HCT116 (cell line): Measurements from ENCODE around the gene TRIM26. TPM values are rescaled to one million over a fixed set of nuclear protein-coding genes. Genes with fewer than 3 reads are reported as not detected.

Experiments
- ATAC-seq: fragments of 200-7000 bp; cut with Tn5 transposase; 2 replicates; pipeline ENCODE4 v1.9.1; 2020; ENCODE audit warnings: mild to moderate bottlenecking, moderate library complexity
- BruUV-seq: library from RNA; stranded (reverse); fragments of 400-500 nt; replicated peaks from 2 replicates; lab custom pipeline; 2021; lab: Mats Ljungman, UMichigan
- CTCF ChIA-PET: fragments of 300-600 bp; sonication (Branson Sonifier 250); formaldehyde crosslinking; loops from one replicate; lab custom pipeline; 2021; ENCODE audit warnings: antibody characterized with exemption; lab: Charles Lee
- POLR2A ChIA-PET: fragments of 300-600, 350-600 bp; sonication (Branson Sonifier 250); formaldehyde crosslinking; loops from one replicate; lab custom pipeline; 2021; ENCODE audit warnings: antibody characterized with exemption; lab: Charles Lee
- RAD21 ChIA-PET, 2 experiments: fragments of 300-600 bp; sonication (Branson Sonifier 250); formaldehyde crosslinking; loops; one replicate each; lab custom pipeline; 2023; ENCODE audit warnings: low total read pairs in 2 of 2; ENCODE audit not compliant: uncharacterized antibody in 2 of 2, unreplicated experiment in 2 of 2, low non-redundant PET in 1 of 2; lab: Charles Lee
- DNase-seq: peaks from one replicate; pipeline ENCODE4 v3.0.0-alpha.2; 2010; ENCODE audit warnings: low read depth, low spot score
- H2AFZ ChIP-seq: fragments of 200-600 bp; shearing (Covaris generic), sonication (generic); 2 replicates; pipeline ENCODE4 v1.6.1; 2017; ENCODE audit warnings: low read depth, mixed run types, mixed read lengths, antibody characterized with exemption, low read length; ENCODE audit not compliant: poor library complexity, severe bottlenecking
- H3K27ac ChIP-seq: 2 replicates; pipeline ENCODE4 v1.5.1; 2012; ENCODE audit warnings: low read depth, low read length
- H3K27me3 ChIP-seq: fragments of 200-600 bp; sonication (generic); 2 replicates; pipeline ENCODE4 v1.6.1; 2016; ENCODE audit warnings: mixed run types, low read length, mixed read lengths; ENCODE audit not compliant: insufficient read depth
- H3K36me3 ChIP-seq, 2 experiments: fragments of 200-500 bp in 1 of 2; fragments of 200-600 bp in 1 of 2; sonication (Bioruptor generic) in 1 of 2; sonication (generic) in 1 of 2; 2 replicates each; pipeline versions ENCODE4 v1.5.1 to v1.6.1; 2014 to 2016; ENCODE audit warnings: low read length in 2 of 2, inconsistent platforms in 1 of 2, mixed read lengths in 1 of 2, mixed run types in 1 of 2; ENCODE audit not compliant: insufficient read depth in 2 of 2, control insufficient read depth in 1 of 2
- H3K4me1 ChIP-seq, 2 experiments: fragments of 200-600 bp in 1 of 2; sonication (generic) in 1 of 2; 2 replicates each; pipeline versions ENCODE4 v1.5.1 to v1.6.1; 2012 to 2017; ENCODE audit warnings: low read length in 2 of 2, inconsistent platforms in 1 of 2, mild to moderate bottlenecking in 1 of 2, mixed read lengths in 1 of 2, mixed run types in 1 of 2, moderate library complexity in 1 of 2; ENCODE audit not compliant: insufficient read depth in 2 of 2, control insufficient read depth in 1 of 2
- H3K4me2 ChIP-seq: fragments of 200-600 bp; sonication (generic); 2 replicates; pipeline ENCODE4 v1.6.1; 2017; ENCODE audit warnings: mixed run types, low read length, mixed read lengths
- H3K4me3 ChIP-seq, 2 experiments: fragments of 200-600 bp in 1 of 2; sonication (generic) in 1 of 2; replicated peaks in 1 of 2; 2 replicates each; pipeline ENCODE4 v1.5.1; 2011 to 2016; ENCODE audit warnings: low read length in 2 of 2, control low read depth in 1 of 2, low read depth in 1 of 2, mild to moderate bottlenecking in 1 of 2, mixed read lengths in 1 of 2, mixed run types in 1 of 2
- H3K79me2 ChIP-seq: fragments of 200-600 bp; sonication (generic); 2 replicates; pipeline ENCODE4 v1.6.1; 2017; ENCODE audit warnings: mild to moderate bottlenecking, mixed run types, low read length, moderate library complexity, mixed read lengths; ENCODE audit not compliant: insufficient read depth
- H3K9ac ChIP-seq: fragments of 200-600 bp; sonication (generic); 2 replicates; pipeline ENCODE4 v1.6.1; 2016; ENCODE audit warnings: low read length, mixed read lengths
- H3K9me2 ChIP-seq: fragments of 200-600 bp; sonication (generic), shearing (Covaris generic); 2 replicates; pipeline ENCODE4 v1.6.1; 2017; ENCODE audit warnings: mixed run types, mild to moderate bottlenecking, moderate library complexity; ENCODE audit not compliant: insufficient read depth
- H3K9me3 ChIP-seq, 2 experiments: fragments of 200-500 bp in 1 of 2; fragments of 200-600 bp in 1 of 2; sonication (Bioruptor generic) in 1 of 2; sonication (generic) in 1 of 2; 2 replicates each; pipeline ENCODE4 v1.6.1; 2014 to 2017; ENCODE audit warnings: low read length in 2 of 2, mixed read lengths in 2 of 2, inconsistent platforms in 1 of 2, low read depth in 1 of 2, mild to moderate bottlenecking in 1 of 2, mixed run types in 1 of 2, moderate library complexity in 1 of 2; ENCODE audit not compliant: control insufficient read depth in 1 of 2, insufficient read depth in 1 of 2
- H4K20me1 ChIP-seq: fragments of 200-600 bp; sonication (generic), shearing (Covaris generic); 2 replicates; pipeline ENCODE4 v1.6.1; 2017; ENCODE audit warnings: mixed run types, mild to moderate bottlenecking, moderate library complexity; ENCODE audit not compliant: insufficient read depth
- ATF3 ChIP-seq: IDR thresholded peaks from 2 replicates; pipeline ENCODE4 v1.6.1; 2012
- CBX3 ChIP-seq: IDR thresholded peaks from 2 replicates; pipeline ENCODE4 v1.6.1; 2012; ENCODE audit warnings: low read depth
- ELF1 ChIP-seq: IDR thresholded peaks from 2 replicates; pipeline ENCODE4 v1.6.1; 2012; ENCODE audit warnings: low read depth, borderline replicate concordance
- EZH2 ChIP-seq: fragments of 200-600 bp; sonication (generic); IDR thresholded peaks from 2 replicates; pipeline ENCODE4 v1.6.1; 2017; ENCODE audit warnings: antibody characterized with exemption, mixed run types
- EZH2phosphoT487 ChIP-seq: fragments of 200-600 bp; IDR thresholded peaks from 2 replicates; pipeline ENCODE4 v1.6.1; 2018; ENCODE audit warnings: antibody characterized with exemption, borderline replicate concordance
- JUND ChIP-seq: IDR thresholded peaks from 2 replicates; pipeline ENCODE4 v1.6.1; 2012
- MAX ChIP-seq: IDR thresholded peaks from 2 replicates; pipeline ENCODE4 v1.6.1; 2012
- POLR2A ChIP-seq: IDR thresholded peaks from 2 replicates; pipeline ENCODE4 v1.7.0; 2011; ENCODE audit warnings: borderline replicate concordance; ENCODE audit not compliant: insufficient read depth, insufficient read length; ENCODE audit errors: extremely low read depth
- POLR2AphosphoS5 ChIP-seq: IDR thresholded peaks from 2 replicates; pipeline ENCODE4 v1.6.1; 2011; ENCODE audit warnings: mild to moderate bottlenecking, low read depth, low read length, moderate library complexity
- RAD21 ChIP-seq: IDR thresholded peaks from 2 replicates; pipeline ENCODE4 v1.6.1; 2012; ENCODE audit warnings: low read depth, mild to moderate bottlenecking
- REST ChIP-seq: IDR thresholded peaks from 2 replicates; pipeline ENCODE4 v1.6.1; 2012; ENCODE audit warnings: low read depth
- SP1 ChIP-seq: IDR thresholded peaks from 2 replicates; pipeline ENCODE4 v1.6.1; 2012; ENCODE audit warnings: low read depth
- YY1 ChIP-seq: IDR thresholded peaks from 2 replicates; pipeline ENCODE4 v1.6.1; 2011; ENCODE audit warnings: low read length, low read depth, moderate library complexity, mild to moderate bottlenecking; ENCODE audit not compliant: insufficient replicate concordance; ENCODE audit errors: extremely low read depth
- ZFX ChIP-seq: fragments of 450-650 bp; IDR thresholded peaks from 2 replicates; pipeline ENCODE4 v1.6.1; 2017
- ZNF274 ChIP-seq: fragments of 200-500 bp; sonication (Bioruptor generic); IDR thresholded peaks from 2 replicates; pipeline ENCODE4 v1.6.1; 2014; ENCODE audit warnings: mild to moderate bottlenecking, low read depth, low read length, inconsistent platforms
- intact Hi-C: fragments of 100-400 bp; cut with micrococcal nuclease; formaldehyde crosslinking; loops from 2 replicates; pipeline ENCODE4 v1.10.0; 2022
- total RNA-seq: library from RNA; stranded (reverse); gene quantifications from one replicate; pipeline ENCODE4 v1.2.1, GENCODE V29; 2021; ENCODE audit not compliant: unreplicated experiment

The TRIM26 gene
- total RNA-seq, 1 experiment from 2014 or later = 32.2 TPM

- ATAC-seq (no peak), DNase-seq (no peak)
- RAD21 ChIA-PET = no interaction called here
- H3K9ac ChIP-seq = no peak overlapping the region
- no peak overlapping the region for H2AFZ ChIP-seq
- H3K27me3 ChIP-seq = no peaks in the 10 kb centered on the region
- H3K4me3 ChIP-seq = no peak overlapping the region
- BruUV-seq = no TSS peak
- CTCF ChIA-PET = no interaction called here
- intact Hi-C loops = loop anchor here (10.0 kb wide), 1 partner anchor 138 kb away; no protein-coding TSS in a partner anchor
- no peaks in the 10 kb centered on the region for H3K79me2 ChIP-seq
- H3K36me3 ChIP-seq = no peaks in the 10 kb centered on the region
- H3K9me2 ChIP-seq = no peaks in the 10 kb centered on the region
- no peak overlapping the region for H3K27ac ChIP-seq
- H3K4me1 ChIP-seq = no peaks in the 10 kb centered on the region
- no peaks in the 10 kb centered on the region for H3K9me3 ChIP-seq
- POLR2A ChIA-PET = no interaction called here
- no peaks in the 10 kb centered on the region for H4K20me1 ChIP-seq
- no peak for TF ChIP-seq YY1
- no peak for TF ChIP-seq POLR2AphosphoS5
- TF ChIP-seq EZH2phosphoT487 = no peak
- TF ChIP-seq ELF1 = no peak
- no peak for TF ChIP-seq ZNF274
- TF ChIP-seq REST = no peak
- TF ChIP-seq CBX3 = no peak
- TF ChIP-seq POLR2A = no peak
- TF ChIP-seq EZH2 = no peak
- no peak for TF ChIP-seq ZFX
- no peak for TF ChIP-seq RAD21
- TF ChIP-seq MAX = no peak
- TF ChIP-seq ATF3 = no peak
- no peak for TF ChIP-seq SP1
- no peak for TF ChIP-seq JUND
- no peak overlapping the region for H3K4me2 ChIP-seq
Observed at GRCh38 chr6:30172681-30173080, 40.5 kb downstream of the TRIM26 start.
